Epithelial cell of proximal tubule (primary cell): ENCODE data around the gene LIN52. TPM values are rescaled to one million over a fixed set of nuclear protein-coding genes. Genes with fewer than 3 reads are reported as not detected.

Experiments used
- DNase-seq: peaks from one replicate; pipeline ENCODE4 v3.0.0-alpha.2; 2011; ENCODE audit warnings: low read depth
- H3K4me3 ChIP-seq: 2 replicates; pipeline ENCODE4 v1.5.1; 2011; ENCODE audit warnings: low read depth, mild to moderate bottlenecking, low read length
- total RNA-seq: library from RNA; depleted of rRNA; stranded (reverse); fragments of >200 nt; gene quantifications from 2 replicates; pipeline ENCODE4 v1.2.3, GENCODE V29; 2015
- TF ChIP-seq, protein P1 (sequence below): conservative IDR thresholded peaks from 2 replicates; pipeline ENCODE4 v1.5.1; 2012; ENCODE audit warnings: low read depth, mild to moderate bottlenecking, low read length

The LIN52 gene, protein sequence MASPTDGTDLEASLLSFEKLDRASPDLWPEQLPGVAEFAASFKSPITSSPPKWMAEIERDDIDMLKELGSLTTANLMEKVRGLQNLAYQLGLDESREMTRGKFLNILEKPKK
- 4.6 and 7.2 TPM in 2 replicates for total RNA-seq

DNA sequence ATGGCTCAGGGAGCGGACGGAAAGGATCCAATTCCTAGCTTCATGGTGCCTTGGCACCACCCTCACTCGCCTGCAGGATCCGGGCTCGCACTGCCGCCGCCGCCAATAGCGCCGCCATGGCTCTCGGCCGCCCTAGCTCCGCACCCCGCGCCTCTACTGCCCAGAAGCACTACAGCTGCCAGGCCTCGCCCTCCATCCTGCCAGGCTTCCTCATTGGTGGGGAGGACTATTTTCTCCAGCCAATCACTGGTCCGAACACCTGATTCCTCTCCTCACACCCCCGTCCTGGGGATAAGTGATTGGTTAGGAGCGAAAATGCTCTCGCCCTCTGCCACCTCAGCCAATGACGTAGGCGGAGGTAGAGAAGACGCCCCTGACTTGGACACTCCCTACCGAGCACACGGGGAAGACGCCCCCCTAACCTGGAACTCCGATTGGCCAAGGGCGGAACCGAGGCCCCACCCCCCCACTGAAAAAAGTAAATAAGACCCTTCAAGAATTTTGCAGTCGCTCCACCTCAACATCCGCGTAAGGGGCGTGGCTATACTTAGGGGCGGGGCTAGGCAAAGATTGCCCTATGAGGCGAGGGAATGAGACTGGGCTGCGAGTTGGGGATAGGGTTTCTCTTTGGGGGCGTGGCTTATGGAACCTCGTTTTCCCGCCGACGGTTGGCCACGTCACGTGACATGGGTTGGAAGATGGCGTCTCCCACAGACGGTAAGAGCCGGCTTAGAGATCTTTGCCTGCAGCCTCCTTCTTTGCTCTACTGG is at the start of gene LIN52, which contains the start of gene ALDH6A1:
LIN52 (plus strand) TSS at position 680 of the 770 bp plus-strand sequence; CDS start at position 699, 19 bp downstream.
ALDH6A1 (minus strand) TSS at position 177 of the 770 bp plus-strand sequence; CDS start at position 118, 59 bp downstream.
- peak within 1 kb of the TSS; percentile 86 for H3K4me3 ChIP-seq
- TF ChIP-seq, protein P1, sequence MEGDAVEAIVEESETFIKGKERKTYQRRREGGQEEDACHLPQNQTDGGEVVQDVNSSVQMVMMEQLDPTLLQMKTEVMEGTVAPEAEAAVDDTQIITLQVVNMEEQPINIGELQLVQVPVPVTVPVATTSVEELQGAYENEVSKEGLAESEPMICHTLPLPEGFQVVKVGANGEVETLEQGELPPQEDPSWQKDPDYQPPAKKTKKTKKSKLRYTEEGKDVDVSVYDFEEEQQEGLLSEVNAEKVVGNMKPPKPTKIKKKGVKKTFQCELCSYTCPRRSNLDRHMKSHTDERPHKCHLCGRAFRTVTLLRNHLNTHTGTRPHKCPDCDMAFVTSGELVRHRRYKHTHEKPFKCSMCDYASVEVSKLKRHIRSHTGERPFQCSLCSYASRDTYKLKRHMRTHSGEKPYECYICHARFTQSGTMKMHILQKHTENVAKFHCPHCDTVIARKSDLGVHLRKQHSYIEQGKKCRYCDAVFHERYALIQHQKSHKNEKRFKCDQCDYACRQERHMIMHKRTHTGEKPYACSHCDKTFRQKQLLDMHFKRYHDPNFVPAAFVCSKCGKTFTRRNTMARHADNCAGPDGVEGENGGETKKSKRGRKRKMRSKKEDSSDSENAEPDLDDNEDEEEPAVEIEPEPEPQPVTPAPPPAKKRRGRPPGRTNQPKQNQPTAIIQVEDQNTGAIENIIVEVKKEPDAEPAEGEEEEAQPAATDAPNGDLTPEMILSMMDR, result peak; percentile 12
- peak; percentile 99 for DNase-seq

DNA sequence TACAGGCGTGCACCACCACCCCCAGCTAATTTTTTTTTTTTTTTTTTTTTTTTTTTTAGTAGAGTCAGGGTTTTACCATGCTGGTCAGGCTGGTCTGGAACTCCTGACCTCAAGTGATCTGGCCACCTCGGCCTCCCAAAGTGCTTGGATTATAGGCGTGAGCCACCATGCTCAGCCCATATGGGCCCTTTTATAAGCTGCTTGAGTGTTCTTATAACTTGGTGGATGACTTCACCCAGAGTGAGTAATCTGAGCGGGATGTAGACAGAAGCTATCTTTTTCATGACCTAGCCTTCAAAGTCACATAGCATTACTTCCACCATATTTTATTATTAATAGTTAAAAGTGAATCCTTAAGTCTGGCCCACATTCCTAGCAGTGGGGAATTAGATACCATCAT is 49.2 kb upstream of the LIN52 start:
- no peak for DNase-seq
- no peak overlapping the region for H3K4me3 ChIP-seq
- TF ChIP-seq, protein P1, result no peak

DNA sequence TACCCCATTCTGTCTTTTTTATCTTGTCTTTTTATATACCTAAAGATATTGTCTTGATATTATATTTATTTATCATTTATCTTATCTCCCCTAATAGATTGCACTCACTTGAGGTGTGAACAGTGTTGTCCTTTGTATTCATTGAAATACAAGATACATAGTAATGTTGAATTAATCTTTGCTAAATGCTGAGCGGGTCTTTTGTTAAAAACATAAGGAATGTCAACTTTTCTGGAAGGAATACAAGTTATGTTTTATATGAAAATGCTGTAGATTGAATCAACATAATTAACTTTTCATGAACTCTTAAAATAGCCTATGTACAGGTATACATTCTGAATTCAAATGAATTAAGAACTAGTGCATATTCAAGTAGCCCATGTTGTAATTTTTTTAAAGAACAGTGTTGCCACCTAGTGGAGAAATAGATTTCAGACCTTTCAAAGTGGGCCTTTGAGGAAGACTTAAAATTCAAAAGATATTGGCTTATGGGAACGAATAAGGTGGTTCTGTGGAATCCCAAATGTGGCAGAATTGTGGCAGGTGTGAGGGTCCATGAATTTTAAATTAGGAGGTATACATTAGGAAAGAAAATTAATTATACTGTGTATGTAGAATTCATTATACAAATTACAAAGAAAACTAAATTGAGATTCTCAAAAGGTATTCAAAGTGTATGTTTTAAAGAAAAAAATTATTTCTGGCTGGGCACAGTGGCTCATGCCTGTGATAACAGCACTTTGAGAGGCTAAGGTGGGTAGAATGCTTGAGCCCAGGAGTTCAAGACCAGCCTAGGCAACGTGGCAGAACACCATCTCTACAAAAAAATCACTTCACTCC is 46.5 kb upstream of the LIN52 start:
- TF ChIP-seq, protein P1, result peak; percentile 60
- no peak for DNase-seq
- H3K4me3 ChIP-seq, result no peak overlapping the region

DNA sequence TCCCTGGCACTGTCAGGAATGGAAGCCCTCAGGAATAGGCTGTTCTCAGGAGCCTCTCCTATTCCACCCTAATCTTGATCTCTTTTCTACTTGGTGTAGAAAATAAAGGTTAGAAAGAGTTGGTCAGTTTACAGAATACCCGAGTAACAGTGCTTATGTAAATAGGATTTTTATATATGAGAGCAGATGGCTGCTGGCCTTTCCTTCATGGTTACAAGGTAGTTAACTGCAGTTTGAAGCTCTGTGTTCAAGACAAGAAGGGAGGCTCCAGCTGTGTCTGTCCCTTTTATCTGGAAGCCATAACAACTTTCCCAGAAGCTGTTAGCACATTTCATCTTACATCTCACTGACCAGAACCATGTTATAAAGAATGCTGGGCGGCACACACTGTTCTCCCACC is 42.5 kb upstream of the LIN52 start:
- DNase-seq, result no peak

DNA sequence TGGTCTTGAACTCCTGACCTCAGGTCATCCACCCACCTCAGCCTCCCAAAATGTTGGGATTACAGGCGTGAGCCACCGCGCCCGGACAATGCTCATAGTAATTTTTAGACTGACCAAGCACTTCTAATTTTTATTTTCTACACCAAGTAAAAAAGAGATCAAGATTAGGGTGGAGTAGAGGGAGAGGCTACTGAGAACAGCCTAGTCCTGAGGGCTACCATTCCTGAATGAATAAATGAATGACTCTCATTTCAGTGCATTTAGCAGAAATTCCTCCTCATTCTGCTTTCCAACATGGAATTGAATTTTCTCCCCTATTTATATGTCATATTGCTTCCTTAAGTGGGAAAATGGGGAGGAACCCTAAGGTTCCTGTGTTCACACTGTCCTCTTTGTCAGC is 39.2 kb upstream of the LIN52 start:
- no peak overlapping the region for H3K4me3 ChIP-seq
- TF ChIP-seq, protein P1, result no peak
- DNase-seq, result no peak

More for the DNA sequence above, 42.5 kb upstream of the LIN52 start:
- no peak overlapping the region for H3K4me3 ChIP-seq
- TF ChIP-seq, protein P1, result no peak

DNA sequence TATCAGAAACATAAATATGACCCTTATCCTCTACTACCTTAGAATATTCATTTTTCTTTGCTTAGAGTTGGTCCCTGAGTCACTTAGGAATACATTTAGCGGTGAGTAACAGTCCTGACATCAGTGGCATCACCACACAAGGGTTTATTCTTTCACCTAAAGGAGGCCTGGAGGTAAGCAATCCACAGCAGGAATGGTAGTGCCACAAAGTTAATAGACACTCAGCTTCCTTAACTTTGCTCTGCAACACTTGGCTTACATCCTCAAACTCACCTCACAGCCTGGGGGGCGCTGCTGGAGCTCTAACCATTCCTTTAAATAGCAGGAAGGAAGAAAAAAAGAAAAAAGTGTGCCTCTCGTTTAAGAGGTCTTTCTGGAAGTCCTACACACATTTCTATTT is 36.5 kb upstream of the LIN52 start:
- no peak for DNase-seq
- TF ChIP-seq, protein P1, result peak; percentile 49
- H3K4me3 ChIP-seq, result no peak overlapping the region
